Gastroesophageal sphincter (tissue), 4 donors: Measurements from ENCODE around the gene SMKR1. TPM values are rescaled to one million over a fixed set of nuclear protein-coding genes. Genes with fewer than 3 reads are reported as not detected.
"Not testable (repeated sequence)": the region's sequence is repeated elsewhere in the genome, so short reads cannot be mapped to it uniquely, and the experiment has no call there.

Experiments
- ATAC-seq: fragments of 150-250 bp; one replicate; pipeline ENCODE4 v1.9.1; 2016; ENCODE audit warnings: mild to moderate bottlenecking, moderate library complexity
- H3K27ac ChIP-seq, 4 donors: fragments of 200-600 bp; sonication (generic) in 3 of 4; 1 replicate in 3 of 4; 2 replicates in 1 of 4; pipeline ENCODE4 v1.5.1; 2016 to 2019
- H3K27me3 ChIP-seq: fragments of 200-600 bp; sonication (generic); one replicate; pipeline ENCODE4 v1.5.1; 2019
- H3K36me3 ChIP-seq, 2 donors: fragments of 200-600 bp; sonication (generic); one replicate each; pipeline ENCODE4 v1.5.1; 2019; ENCODE audit warnings: control low read depth in 1 of 2
- H3K4me1 ChIP-seq, 3 donors: fragments of 200-600 bp; sonication (generic); 1 replicate in 2 of 3; 2 replicates in 1 of 3; pipeline ENCODE4 v1.5.1; 2016 to 2019; ENCODE audit warnings: control low read depth in 2 of 3
- H3K4me3 ChIP-seq, 2 donors: fragments of 200-600 bp; sonication (generic); one replicate each; pipeline ENCODE4 v1.5.1; 2019; ENCODE audit warnings: mild to moderate bottlenecking in 1 of 2, moderate library complexity in 1 of 2
- H3K9me3 ChIP-seq, 3 donors: fragments of 200-600 bp; sonication (generic); one replicate each; pipeline ENCODE4 v1.5.1; 2017 to 2019; ENCODE audit warnings: control low read depth in 2 of 3
- EP300 ChIP-seq: sonication (generic); formaldehyde crosslinking; IDR thresholded peaks from one replicate; pipeline ENCODE4 v1.6.1; 2017; ENCODE audit warnings: antibody characterized with exemption, mild to moderate bottlenecking
- POLR2A ChIP-seq, 2 donors: fragments of 450-650 bp; IDR thresholded peaks; one replicate each; pipeline ENCODE4 v1.6.1; 2017; ENCODE audit warnings: antibody characterized with exemption in 2 of 2, mild to moderate bottlenecking in 2 of 2, moderate library complexity in 1 of 2
- POLR2AphosphoS5 ChIP-seq: sonication (generic); formaldehyde crosslinking; IDR thresholded peaks from one replicate; pipeline ENCODE4 v1.6.1; 2017; ENCODE audit warnings: antibody characterized with exemption
- WGBS, 2 donors: methylation state at CpG; one replicate each; pipeline ENCODE4 v1.1.5; 2018; ENCODE audit warnings: low coverage in 1 of 2; 5-methylcytosine and 5-hydroxymethylcytosine counted together
- total RNA-seq, 4 donors: library from RNA; depleted of rRNA; stranded (reverse); fragments of >200 nt; gene quantifications; one replicate each; pipeline ENCODE4 v1.1.0, GENCODE V29; 2016
- TF ChIP-seq, protein P1 (sequence below), 4 experiments: fragments of 200-600 bp in 2 of 4; fragments of 450-650 bp in 2 of 4; sonication (generic) in 1 of 4; IDR thresholded peaks; one replicate each; pipeline ENCODE4 v1.5.1; 2017 to 2019; ENCODE audit warnings: antibody characterized with exemption in 4 of 4, mild to moderate bottlenecking in 2 of 4, moderate library complexity in 2 of 4

SMKR1 gene
- total RNA-seq, 4 donors from 2014 or later = not detected

DNA sequence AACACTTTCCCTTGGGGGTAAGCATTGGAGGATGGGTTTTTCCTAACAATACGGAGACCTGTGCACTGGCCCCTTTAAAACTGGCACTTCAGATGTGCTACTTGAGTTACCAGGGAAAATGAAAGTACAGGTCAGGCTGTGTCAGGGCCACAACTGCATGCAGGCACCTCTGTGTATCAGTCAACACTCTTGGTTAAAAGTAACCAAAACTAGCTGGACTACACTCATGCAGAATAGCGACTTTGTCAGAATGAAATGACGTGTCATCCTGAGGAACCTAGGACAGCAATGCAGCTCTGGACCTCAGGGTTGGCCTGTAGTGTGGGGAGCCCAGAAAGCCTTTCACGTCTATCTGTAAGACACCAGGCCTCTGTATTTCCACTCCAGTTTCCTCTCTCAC, 33.8 kb upstream of the SMKR1 start:
- H3K27ac ChIP-seq = no peak overlapping the region
- no peaks in the 10 kb centered on the region for H3K9me3 ChIP-seq
- TF ChIP-seq, protein P1, sequence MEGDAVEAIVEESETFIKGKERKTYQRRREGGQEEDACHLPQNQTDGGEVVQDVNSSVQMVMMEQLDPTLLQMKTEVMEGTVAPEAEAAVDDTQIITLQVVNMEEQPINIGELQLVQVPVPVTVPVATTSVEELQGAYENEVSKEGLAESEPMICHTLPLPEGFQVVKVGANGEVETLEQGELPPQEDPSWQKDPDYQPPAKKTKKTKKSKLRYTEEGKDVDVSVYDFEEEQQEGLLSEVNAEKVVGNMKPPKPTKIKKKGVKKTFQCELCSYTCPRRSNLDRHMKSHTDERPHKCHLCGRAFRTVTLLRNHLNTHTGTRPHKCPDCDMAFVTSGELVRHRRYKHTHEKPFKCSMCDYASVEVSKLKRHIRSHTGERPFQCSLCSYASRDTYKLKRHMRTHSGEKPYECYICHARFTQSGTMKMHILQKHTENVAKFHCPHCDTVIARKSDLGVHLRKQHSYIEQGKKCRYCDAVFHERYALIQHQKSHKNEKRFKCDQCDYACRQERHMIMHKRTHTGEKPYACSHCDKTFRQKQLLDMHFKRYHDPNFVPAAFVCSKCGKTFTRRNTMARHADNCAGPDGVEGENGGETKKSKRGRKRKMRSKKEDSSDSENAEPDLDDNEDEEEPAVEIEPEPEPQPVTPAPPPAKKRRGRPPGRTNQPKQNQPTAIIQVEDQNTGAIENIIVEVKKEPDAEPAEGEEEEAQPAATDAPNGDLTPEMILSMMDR (IDR thresholded peaks at IDR 0.05) = no peak
- TF ChIP-seq POLR2A (IDR thresholded peaks at IDR 0.05) (no peak), POLR2AphosphoS5 (no peak), EP300 (no peak)
- H3K4me3 ChIP-seq = no peak overlapping the region
- ATAC-seq = no peak
- no peaks in the 10 kb centered on the region for H3K27me3 ChIP-seq
- H3K36me3 ChIP-seq = no peaks in the 10 kb centered on the region
- H3K4me1 ChIP-seq = peaks cover 0 to 10% (median 0%) of the 10 kb centered on the region in 3 donors
- WGBS, 2 donors = 83 to 94% methylated on average over 4 of the region's 4 CpGs

- ATAC-seq = no peak
Measured at GRCh38 chr7:129469930-129470329, 32.4 kb upstream of the SMKR1 start.

DNA sequence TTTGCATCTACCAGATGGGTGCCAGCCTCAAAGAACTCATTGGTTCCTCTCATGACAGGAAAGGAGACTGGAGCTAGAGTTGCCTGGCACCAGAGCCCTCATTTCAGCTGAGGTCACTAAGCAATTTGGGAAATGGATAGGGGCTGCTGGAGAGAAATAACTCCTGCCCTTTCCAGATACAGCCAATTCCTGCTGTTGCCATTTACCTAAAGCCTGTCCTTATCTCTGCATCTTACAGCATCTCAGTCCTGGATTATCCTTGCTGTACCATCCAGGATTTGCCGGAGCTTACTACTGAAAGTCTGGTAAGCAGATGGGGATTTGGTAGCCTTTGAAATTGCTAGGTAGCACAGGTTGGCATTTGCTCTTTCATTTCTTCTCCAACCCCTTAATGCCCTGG, 31.9 kb upstream of the SMKR1 start:
- no peaks in the 10 kb centered on the region for H3K27me3 ChIP-seq
- peaks cover 0 to 10% (median 0%) of the 10 kb centered on the region in 3 donors for H3K4me1 ChIP-seq
- H3K4me3 ChIP-seq = no peak overlapping the region
- TF ChIP-seq EP300 (no peak), POLR2A (IDR thresholded peaks at IDR 0.05) (no peak), POLR2AphosphoS5 (no peak)
- TF ChIP-seq, protein P1 (IDR thresholded peaks at IDR 0.05) = no peak
- WGBS, 2 donors = 83 to 100% methylated on average over 1 of the region's 1 CpG
- no peak overlapping the region for H3K27ac ChIP-seq
- H3K9me3 ChIP-seq = no peaks in the 10 kb centered on the region
- H3K36me3 ChIP-seq = no peaks in the 10 kb centered on the region
- no peak for ATAC-seq

More at GRCh38 chr7:129469930-129470329, 32.4 kb upstream of the SMKR1 start:
- no peaks in the 10 kb centered on the region for H3K27me3 ChIP-seq
- TF ChIP-seq POLR2AphosphoS5 (no peak), EP300 (no peak), POLR2A (IDR thresholded peaks at IDR 0.05) (no peak)
- TF ChIP-seq, protein P1 (IDR thresholded peaks at IDR 0.05) = no peak
- no peaks in the 10 kb centered on the region for H3K36me3 ChIP-seq
- H3K4me1 ChIP-seq = peaks cover 0 to 10% (median 0%) of the 10 kb centered on the region in 3 donors
- no peak overlapping the region for H3K4me3 ChIP-seq
- H3K27ac ChIP-seq = no peak overlapping the region
- no peaks in the 10 kb centered on the region for H3K9me3 ChIP-seq

DNA sequence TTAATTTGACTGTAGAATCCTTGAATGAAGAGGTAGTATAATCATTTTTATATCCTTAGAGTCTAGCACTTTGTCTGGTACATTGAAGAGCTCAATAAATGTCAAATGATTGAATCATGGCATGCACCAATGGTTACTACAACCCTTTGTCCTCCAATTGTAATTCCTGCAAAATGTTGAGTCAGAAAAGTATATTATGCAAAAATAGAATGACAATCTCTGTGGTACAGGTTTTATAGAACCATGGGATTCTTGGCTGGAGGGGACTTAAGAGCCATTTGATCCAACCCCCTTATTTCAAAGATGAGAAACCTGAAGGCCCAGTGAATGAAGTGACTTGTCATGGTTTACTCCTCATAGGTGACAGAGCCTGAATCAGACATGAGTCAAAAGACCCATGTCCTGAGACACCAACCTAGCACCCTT, 30.9 kb upstream of the SMKR1 start:
- no peak overlapping the region for H3K27ac ChIP-seq
- H3K27me3 ChIP-seq = no peaks in the 10 kb centered on the region
- H3K4me1 ChIP-seq = peaks cover 0 to 10% (median 0%) of the 10 kb centered on the region in 3 donors
- TF ChIP-seq POLR2AphosphoS5 (no peak), POLR2A (IDR thresholded peaks at IDR 0.05) (no peak), EP300 (no peak)
- TF ChIP-seq, protein P1 (IDR thresholded peaks at IDR 0.05) = no peak
- no peaks in the 10 kb centered on the region for H3K9me3 ChIP-seq
- H3K36me3 ChIP-seq = no peaks in the 10 kb centered on the region
- no peak for ATAC-seq
- H3K4me3 ChIP-seq = no peak overlapping the region

DNA sequence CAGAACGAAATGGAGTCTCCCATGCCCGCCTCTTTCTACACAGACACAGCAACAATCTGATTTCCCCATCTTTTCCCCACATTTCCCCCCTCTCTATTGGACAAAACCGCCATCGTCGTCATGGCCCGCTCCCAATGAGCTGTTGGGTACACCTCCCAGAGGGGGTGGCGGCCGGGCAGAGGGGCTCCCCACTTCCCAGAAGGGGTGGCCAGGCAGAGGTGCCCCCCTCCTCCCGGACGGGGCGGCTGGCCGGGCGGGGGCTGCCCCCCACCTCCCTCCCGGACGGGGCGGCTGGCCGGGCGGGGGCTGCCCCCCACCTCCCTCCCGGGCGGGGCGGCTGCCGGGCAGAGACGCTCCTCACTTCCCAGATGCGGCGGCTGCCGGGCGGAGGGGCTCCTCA, 26.4 kb upstream of the SMKR1 start:
- 96% methylated on average over 3 of the region's 27 CpGs; no CpG with 5 or more reads in 1 of the 2 donors for WGBS, 2 donors

DNA sequence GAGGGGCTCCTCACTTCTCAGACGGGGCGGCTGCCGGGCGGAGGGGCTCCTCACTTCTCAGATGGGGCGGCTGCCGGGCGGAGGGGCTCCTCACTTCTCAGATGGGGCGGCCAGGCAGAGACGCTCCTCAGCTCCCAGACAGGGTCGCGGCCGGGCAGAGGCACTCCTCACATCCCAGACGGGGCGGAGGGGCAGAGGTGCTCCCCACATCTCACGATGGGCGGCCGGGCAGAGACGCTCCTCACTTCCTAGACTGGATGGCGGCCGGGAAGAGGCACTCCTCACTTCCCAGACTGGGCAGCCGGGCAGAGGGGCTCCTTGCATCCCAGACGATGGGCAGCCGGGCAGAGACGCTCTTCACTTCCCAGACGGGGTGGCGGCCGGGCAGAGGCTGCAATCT, 25.9 kb upstream of the SMKR1 start:
- not testable (repeated sequence) for ATAC-seq
- no CpG with 5 or more reads among the region's 27 CpGs for WGBS, 2 donors

More for the DNA sequence above, 26.4 kb upstream of the SMKR1 start:
- H3K4me3 ChIP-seq, H3K4me1 ChIP-seq, H3K27me3 ChIP-seq, H3K27ac ChIP-seq, H3K9me3 ChIP-seq, ATAC-seq, H3K36me3 ChIP-seq: not testable (repeated sequence)

More for the DNA sequence above, 25.9 kb upstream of the SMKR1 start:
- not testable (repeated sequence) for H3K9me3 ChIP-seq, H3K27me3 ChIP-seq, H3K4me1 ChIP-seq, H3K4me3 ChIP-seq, H3K27ac ChIP-seq, H3K36me3 ChIP-seq
